Activated CD4-positive, alpha-beta T cell treated with anti-CD3 and anti-CD28 coated beads, Interleukin-2, amount 10 ng/mL, durations not matched to agents 7 days and 5 days (primary cell): ENCODE measurements around the gene FAHD1. TPM values are rescaled to one million over a fixed set of nuclear protein-coding genes. Genes with fewer than 3 reads are reported as not detected.

ENCODE experiments used
- CTCF ChIA-PET: fragments of 350-600 bp; sonication (Branson Sonifier 250); formaldehyde crosslinking; loops from one replicate; lab custom pipeline; 2021; ENCODE audit warnings: antibody characterized with exemption; lab: Charles Lee
- POLR2A ChIA-PET: fragments of 350-600 bp; sonication (Branson Sonifier 250); formaldehyde crosslinking; loops from one replicate; lab custom pipeline; 2021; ENCODE audit warnings: antibody characterized with exemption; lab: Charles Lee
- DNase-seq: peaks from one replicate; pipeline ENCODE4 v3.0.0-alpha.2; 2020
- H3K27ac Mint-ChIP-seq: one replicate; pipeline ENCODE4 v1.8.0; 2021; ENCODE audit warnings: mild to moderate bottlenecking, moderate library complexity, mixed read lengths
- H3K27me3 Mint-ChIP-seq: one replicate; pipeline ENCODE4 v1.8.0; 2021; ENCODE audit warnings: mixed read lengths
- H3K36me3 Mint-ChIP-seq: one replicate; pipeline ENCODE4 v1.8.0; 2021; ENCODE audit warnings: low read depth, mixed read lengths
- H3K4me1 Mint-ChIP-seq: one replicate; pipeline ENCODE4 v1.8.0; 2021; ENCODE audit warnings: mixed read lengths
- H3K4me3 Mint-ChIP-seq: one replicate; pipeline ENCODE4 v1.8.0; 2021; ENCODE audit warnings: mild to moderate bottlenecking, moderate library complexity, mixed read lengths
- H3K9me3 Mint-ChIP-seq: one replicate; pipeline ENCODE4 v1.8.0; 2021; ENCODE audit warnings: mixed read lengths
- total RNA-seq, 2 experiments: library from RNA; stranded (reverse); gene quantifications; one replicate each; pipeline ENCODE4 v1.2.3, GENCODE V29; 2021

FAHD1 gene
- total RNA-seq = 10 to 100 TPM; 11.3 to 12.9 TPM

DNA sequence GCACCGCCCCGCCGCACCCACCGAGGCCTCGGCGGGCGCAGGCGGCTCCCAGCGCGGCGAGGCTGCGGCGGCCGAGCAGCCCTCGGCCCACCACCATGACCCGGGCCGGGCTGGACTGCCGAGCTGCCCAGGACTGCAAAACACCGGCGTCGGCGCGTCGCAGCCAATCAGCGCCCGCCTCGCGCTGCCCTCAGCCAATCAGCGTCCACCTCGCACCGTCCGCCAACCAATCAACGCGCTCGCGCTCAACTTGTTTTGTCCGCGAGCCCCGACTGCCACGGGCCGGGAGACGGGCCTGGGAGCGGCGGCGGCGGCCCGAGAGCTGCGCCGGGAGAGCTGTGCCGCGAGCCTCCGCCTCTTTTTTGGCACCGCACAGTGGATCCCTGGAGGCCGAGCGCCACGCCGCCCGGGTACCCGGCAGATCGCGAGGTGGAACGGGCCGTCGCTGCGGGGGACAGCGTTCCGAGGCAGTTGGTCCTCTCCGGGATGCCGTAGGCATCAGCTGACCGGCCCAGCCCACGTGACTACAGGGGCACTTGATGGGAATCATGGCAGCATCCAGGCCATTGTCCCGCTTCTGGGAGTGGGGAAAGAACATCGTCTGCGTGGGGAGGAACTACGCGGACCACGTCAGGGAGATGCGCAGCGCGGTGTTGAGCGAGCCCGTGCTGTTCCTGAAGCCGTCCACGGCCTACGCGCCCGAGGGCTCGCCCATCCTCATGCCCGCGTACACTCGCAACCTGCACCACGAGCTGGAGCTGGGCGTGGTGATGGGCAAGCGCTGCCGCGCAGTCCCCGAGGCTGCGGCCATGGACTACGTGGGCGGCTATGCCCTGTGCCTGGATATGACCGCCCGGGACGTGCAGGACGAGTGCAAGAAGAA, at the start of gene FAHD1, which contains the start of gene HAGH:
TSS of gene FAHD1 (plus strand) at position 516 of the 883 bp plus-strand sequence. CDS start at position 549, 33 bp downstream.
TSS of gene HAGH (minus strand) at position 135 of the 883 bp plus-strand sequence. CDS start at position 97, 38 bp downstream.
- no peaks in the 10 kb centered on the region for H3K36me3 Mint-ChIP-seq
- peak; percentile 90 for DNase-seq
- peak within 1 kb of the TSS; percentile 93 for H3K27ac Mint-ChIP-seq
- H3K4me3 Mint-ChIP-seq = peak within 1 kb of the TSS; percentile 94
- peaks cover 37% of the 10 kb centered on the region for H3K4me1 Mint-ChIP-seq
- H3K9me3 Mint-ChIP-seq = no peaks in the 10 kb centered on the region
- POLR2A ChIA-PET = no interaction called here
- H3K27me3 Mint-ChIP-seq = no peaks in the 10 kb centered on the region
- CTCF ChIA-PET = interaction anchor here (0.6 to 1.6 kb wide), 6 partner anchors 11 to 1617 kb away, joined by 3 to 6 read pairs (median 4); partner anchors contain the start of genes NAA60, NDUFB10, NUBP2 and SPSB3

DNA sequence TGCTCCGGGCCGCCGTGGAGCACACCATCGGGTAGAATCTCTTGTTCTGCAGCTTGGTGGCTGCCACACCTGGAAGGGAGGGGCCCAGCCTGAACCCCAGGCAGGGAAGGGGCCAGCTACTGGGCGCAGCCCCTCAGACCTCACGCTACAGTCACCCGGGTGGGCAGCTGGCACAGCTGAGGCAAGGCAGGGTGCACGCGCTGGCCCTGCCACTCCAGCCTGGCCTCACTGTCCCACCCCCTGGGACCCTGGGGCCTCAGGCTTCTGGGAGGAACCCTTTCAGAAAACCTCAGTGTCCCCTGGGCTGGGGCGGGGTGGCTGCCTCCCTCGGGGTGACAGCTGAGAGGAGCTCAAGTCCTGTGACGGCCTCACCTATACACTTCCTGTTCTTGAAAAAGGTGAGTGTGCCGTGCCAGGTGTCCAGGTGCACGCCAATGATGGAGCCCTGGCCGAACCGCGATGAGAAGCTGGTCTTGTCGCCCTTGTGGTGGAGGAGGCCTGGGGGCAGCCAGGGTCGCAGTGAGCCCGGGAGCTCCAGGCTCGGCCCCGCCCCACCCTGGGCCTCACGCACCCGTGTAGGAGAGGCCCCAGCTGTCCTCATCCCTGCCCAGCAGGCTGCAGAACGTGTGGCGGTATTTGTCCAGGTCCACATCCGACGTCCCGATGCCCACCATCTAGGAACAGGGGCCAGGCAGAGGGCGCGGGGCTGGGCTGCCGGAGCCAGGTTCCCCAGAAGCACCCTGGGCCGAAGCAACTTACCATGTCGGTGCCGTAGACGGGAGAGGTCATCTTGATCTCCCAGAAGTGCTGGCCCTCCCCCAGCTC, 49.4 kb upstream of the FAHD1 start:
- ChIA-PET POLR2A (no interaction called here), CTCF (interaction anchor here (1.0 kb wide), 1 partner anchor 72 kb away, joined by 3 read pairs; the partner anchor contains the start of gene MAPK8IP3)
- Mint-ChIP-seq H3K9me3 (no peaks in the 10 kb centered on the region), H3K27ac (no peak overlapping the region), H3K4me1 (peaks cover 18% of the 10 kb centered on the region), H3K36me3 (peaks cover 4% of the 10 kb centered on the region), H3K4me3 (no peak overlapping the region), H3K27me3 (no peaks in the 10 kb centered on the region)
- DNase-seq = no peak

DNA sequence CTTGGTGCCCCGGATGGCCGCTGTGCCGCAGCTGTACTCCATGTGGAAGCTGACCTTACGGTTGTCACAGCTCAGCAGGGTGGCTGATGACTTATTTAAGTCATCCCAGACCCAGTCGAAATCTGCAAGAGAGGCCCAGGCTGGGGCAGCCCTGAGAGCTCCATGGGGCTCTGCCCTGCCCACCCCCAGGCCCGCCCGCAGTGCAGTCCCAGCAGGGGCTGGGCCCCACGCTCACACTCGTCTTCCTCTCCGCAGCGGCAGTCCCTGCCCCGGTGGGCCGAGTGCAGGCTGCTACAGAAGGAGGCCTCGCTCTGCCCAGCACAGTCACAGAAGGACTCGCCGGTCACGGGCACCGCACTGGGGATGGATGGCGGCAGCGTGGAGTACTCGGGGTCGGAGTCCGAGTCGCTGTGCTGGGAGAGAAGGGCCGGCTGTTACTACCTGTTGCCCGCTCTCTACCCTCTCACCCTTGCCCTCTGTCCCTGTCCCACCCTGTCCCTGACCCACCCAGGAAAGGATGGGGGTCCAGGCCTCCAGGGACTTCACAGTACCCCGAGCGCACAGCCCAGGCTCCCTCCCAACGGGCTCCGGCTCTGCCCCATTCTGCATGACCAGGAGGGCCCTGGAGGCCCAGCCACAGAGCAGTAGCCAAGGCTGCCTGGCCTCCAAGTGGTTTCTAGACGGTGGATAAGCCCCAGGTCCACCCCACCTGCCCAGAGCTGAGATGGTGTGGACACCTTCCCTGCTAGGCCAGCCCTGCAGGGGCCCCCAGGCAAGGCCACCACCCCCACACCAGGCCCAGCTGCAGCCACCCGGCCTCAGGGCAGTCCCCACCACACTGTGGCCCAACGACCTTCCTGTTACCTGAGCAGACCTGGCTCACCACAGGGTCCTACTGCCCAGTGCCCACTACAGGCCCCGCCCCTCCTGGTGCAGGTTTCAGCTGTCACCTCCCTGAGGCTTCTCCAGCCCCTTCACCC, 48.5 kb upstream of the FAHD1 start:
- Mint-ChIP-seq H3K27ac (no peak overlapping the region), H3K4me1 (peaks cover 22% of the 10 kb centered on the region), H3K9me3 (no peaks in the 10 kb centered on the region), H3K4me3 (no peak overlapping the region), H3K27me3 (no peaks in the 10 kb centered on the region), H3K36me3 (peaks cover 8% of the 10 kb centered on the region)
- DNase-seq = no peak
- POLR2A ChIA-PET = no interaction called here
- CTCF ChIA-PET = interaction anchor here (0.6 to 1.0 kb wide), 2 partner anchors 67 to 73 kb away, joined by 3 read pairs; partner anchors contain the start of gene MAPK8IP3

DNA sequence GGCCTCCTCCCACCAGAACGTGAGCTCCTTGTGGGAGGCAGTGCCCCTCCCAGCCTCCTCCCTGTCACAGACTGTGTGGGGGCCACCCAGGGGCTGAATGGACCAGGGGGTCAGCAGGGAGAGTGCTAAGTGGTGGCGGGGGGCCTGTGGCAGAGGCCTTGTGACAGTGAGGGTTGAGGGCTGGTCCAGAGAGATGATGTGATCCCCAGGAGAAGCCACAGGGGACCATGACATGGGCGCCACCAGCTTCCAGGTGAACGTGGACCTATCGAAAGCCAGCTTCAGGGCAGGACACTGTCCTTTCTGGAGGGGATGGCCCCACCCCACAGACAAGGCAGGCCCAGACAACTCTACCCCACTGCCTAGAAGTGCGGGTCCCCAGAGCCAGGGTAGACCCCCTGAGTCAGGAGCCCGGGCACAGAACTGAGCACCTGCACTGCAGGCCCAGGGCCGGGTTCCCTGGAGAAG, 47.7 kb upstream of the FAHD1 start:
- Mint-ChIP-seq H3K27me3 (no peaks in the 10 kb centered on the region), H3K4me3 (no peak overlapping the region), H3K36me3 (peaks cover 8% of the 10 kb centered on the region), H3K27ac (no peak overlapping the region), H3K9me3 (no peaks in the 10 kb centered on the region), H3K4me1 (peaks cover 25% of the 10 kb centered on the region)
- no peak for DNase-seq
- CTCF ChIA-PET = interaction anchor here (0.6 kb wide), 1 partner anchor 67 kb away, joined by 3 read pairs; no protein-coding TSS in a partner anchor
- POLR2A ChIA-PET = no interaction called here

DNA sequence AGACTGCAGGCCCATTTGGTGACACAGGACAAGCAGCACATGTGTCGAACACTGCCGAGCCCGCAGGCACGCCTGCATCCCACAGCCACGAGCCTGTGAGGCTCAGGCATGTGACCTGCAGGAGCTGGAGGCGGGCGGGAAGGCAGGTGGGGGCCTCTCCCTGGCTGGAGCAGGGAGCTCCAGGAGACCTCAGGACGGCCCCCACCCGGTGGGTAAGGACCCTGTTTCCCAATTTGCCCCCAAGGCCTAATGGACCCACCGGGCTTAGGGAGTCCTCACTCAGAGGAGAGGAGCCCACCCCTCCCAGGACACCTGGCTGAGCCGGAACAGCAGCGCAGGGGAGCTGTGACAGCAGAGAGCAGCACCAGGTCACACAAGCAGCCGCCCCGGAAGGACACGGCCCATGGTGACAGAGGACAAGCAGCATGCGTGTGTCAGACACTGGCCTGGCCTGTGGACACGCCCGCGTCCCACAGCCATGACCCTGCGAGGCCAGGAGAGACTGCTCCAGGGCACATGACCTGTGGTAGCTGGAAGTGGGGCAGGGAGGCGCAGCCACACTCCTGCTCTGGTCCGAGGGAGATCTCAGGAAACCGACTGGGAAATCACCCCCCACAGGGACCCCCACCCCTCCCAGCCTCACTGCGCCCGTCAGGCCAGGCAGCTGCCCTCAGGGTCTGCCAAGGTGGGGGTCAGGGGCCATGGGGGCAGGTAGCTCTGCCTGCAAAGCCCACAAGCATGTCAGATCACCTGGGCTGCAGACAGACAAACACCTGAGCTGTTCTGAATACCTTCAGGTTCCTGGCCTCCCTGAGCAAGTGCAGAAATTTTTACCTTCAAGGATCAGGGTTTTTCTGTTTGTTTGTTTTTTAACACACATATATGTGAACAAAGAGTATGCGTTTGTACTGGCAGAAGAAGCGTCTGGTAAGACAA, 47.0 kb upstream of the FAHD1 start:
- CTCF ChIA-PET = interaction anchor here (1.1 kb wide), 1 partner anchor 75 kb away, joined by 5 read pairs; the partner anchor contains the start of gene MAPK8IP3
- H3K27me3 Mint-ChIP-seq = no peaks in the 10 kb centered on the region
- peaks cover 8% of the 10 kb centered on the region for H3K36me3 Mint-ChIP-seq
- POLR2A ChIA-PET = no interaction called here
- no peak for DNase-seq
- H3K4me3 Mint-ChIP-seq = peak overlapping the region; percentile 51
- H3K9me3 Mint-ChIP-seq = no peaks in the 10 kb centered on the region
- no peak overlapping the region for H3K27ac Mint-ChIP-seq
- peaks cover 25% of the 10 kb centered on the region for H3K4me1 Mint-ChIP-seq

DNA sequence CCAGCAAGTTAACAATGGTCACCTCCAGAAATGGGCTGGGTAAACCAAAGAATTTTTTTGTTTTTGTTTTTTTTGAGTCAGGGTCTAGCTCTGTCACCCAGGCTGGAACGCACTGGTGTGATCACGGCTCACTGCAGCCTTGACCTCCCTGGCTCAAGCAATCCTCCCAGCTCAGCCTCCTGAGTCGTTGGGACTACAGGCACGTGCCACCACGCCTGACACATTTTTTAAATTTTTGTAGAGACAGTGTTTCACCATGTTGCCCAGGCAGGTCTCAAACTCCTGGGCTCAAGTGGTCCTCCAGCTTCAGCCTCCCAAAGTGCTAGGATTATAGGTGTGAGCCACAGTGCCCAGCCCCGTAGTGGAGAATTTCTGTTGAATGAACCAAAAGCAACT, 46.3 kb upstream of the FAHD1 start:
- peaks cover 8% of the 10 kb centered on the region for H3K36me3 Mint-ChIP-seq

DNA sequence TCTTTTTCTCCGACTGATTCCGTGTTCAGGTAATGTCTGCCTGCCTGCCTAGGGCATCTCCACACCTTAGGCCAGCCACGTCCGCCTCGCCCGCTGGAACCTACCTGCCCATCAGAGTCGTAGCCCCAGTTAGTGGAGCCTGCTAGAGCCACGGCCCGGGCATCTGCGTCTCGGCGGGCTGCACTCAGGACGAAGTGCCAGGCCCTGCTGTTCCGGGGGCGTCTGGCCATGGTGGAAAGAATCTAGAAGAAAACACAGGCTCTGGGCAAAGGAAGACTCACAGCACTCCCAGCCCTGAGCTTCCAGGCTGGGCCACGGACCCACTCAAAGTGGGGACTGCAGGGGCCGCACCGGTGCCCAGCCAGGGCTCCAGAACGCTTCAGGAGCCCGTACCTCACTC, 45.8 kb upstream of the FAHD1 start:
- H3K27ac Mint-ChIP-seq = peak overlapping the region; percentile 84
- no peaks in the 10 kb centered on the region for H3K27me3 Mint-ChIP-seq
- POLR2A ChIA-PET = no interaction called here
- peaks cover 8% of the 10 kb centered on the region for H3K36me3 Mint-ChIP-seq
- no peaks in the 10 kb centered on the region for H3K9me3 Mint-ChIP-seq
- peaks cover 25% of the 10 kb centered on the region for H3K4me1 Mint-ChIP-seq
- no peak for DNase-seq
- CTCF ChIA-PET = interaction anchor here (1.1 kb wide), 1 partner anchor 76 kb away, joined by 5 read pairs; the partner anchor contains the start of gene MAPK8IP3
- H3K4me3 Mint-ChIP-seq = peak overlapping the region; percentile 86

More for the DNA sequence above, 46.3 kb upstream of the FAHD1 start:
- ChIA-PET POLR2A (no interaction called here), CTCF (interaction anchor here (1.1 kb wide), 1 partner anchor 75 kb away, joined by 5 read pairs; the partner anchor contains the start of gene MAPK8IP3)
- Mint-ChIP-seq H3K27me3 (no peaks in the 10 kb centered on the region), H3K4me1 (peaks cover 25% of the 10 kb centered on the region), H3K4me3 (peak overlapping the region; percentile 86), H3K27ac (peak overlapping the region; percentile 60), H3K9me3 (no peaks in the 10 kb centered on the region)
- no peak for DNase-seq

DNA sequence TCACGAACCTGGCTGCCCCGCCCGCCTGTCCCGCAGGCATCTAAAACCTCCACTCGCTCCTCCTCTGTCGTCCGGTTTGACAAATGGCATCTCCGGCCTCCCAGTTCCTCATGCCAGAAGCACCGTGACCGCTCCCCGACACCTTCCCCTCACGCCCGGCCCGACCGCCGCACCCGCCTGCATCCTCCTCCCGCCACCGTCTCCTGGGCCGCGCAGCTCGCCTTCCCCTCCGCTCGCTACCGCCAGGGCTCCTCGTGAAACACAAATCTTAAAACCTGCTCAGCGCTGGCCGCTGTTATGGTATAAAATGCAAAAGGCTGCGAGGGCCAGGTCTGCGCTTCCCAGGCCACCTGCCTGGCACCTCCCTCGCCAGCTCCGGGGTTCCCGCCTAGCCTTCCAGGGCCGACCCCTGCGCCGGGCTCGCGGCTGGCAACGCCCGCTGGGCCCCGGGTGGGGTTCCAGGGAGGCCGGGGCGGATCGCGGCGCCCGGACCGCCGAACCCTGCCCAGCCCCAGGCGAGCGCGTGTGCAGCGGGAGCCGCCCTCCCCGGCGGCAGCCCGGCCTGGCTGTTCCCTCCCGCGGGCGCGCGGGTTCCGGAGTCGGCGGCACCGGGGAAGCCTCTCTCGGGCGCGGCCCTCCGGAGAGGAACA, 45.1 kb upstream of the FAHD1 start:
- H3K4me3 Mint-ChIP-seq = peak overlapping the region; percentile 89
- H3K27me3 Mint-ChIP-seq = no peaks in the 10 kb centered on the region
- DNase-seq = peak; percentile 47
- peaks cover 25% of the 10 kb centered on the region for H3K4me1 Mint-ChIP-seq
- no peaks in the 10 kb centered on the region for H3K9me3 Mint-ChIP-seq
- CTCF ChIA-PET = interaction anchor here (0.7 to 2.0 kb wide), 6 partner anchors 9 to 154 kb away, joined by 3 to 14 read pairs (median 6); partner anchors contain the start of genes EME2, FAHD1, HAGH and MAPK8IP3
- POLR2A ChIA-PET = interaction anchor here (0.8 to 1.4 kb wide), 4 partner anchors 8 to 183 kb away, joined by 3 to 8 read pairs (median 6); partner anchors contain the start of genes EME2, MAPK8IP3, MRPS34 and RPS2
- peak overlapping the region; percentile 84 for H3K27ac Mint-ChIP-seq
- H3K36me3 Mint-ChIP-seq = peaks cover 5% of the 10 kb centered on the region

DNA sequence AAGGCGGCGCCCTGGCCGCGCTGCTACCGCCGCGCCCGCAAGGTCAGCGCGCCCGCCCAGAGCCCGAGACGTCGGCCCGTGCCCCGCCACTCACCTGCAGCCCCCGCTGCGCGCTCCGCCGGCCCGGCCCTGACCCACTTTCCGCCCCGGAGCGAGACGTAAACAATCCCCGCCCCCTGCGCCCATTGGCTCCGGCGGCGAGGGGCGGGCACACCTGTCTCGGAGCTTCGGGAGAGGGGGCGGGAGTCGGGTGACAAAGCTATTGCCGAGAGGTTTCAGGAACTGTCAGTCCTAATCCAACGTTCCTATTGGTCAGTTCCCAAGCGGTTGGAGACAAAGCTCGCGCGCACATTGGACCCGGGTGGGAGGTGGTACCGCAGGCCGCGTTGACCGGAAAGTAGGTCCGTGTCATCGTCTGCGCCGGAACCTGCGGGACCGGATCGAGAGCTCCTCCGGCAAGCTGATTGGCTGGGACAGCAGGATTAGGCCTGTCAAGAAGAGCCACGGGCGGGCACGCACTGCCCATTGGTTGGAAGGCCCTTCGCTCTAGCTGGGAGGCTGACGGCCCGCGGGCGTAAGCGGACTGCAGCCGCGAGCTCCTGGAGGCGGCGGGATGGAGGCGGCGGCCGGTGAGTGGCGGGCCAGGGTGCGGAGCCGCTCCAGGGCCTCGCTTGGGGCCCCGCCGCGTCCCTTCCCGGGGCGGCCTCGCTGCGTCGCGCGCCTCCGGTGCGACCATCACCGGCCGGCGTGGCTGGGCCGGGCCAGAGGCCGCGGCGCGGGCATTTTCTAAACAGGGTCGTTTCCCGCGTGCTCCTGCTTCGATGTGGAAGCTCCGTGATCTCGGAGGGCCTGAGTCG, 44.4 kb upstream of the FAHD1 start, which contains the start of the genes NUBP2 and SPSB3:
TSS of gene NUBP2 (plus strand) at position 553 of the 857 bp plus-strand sequence. CDS start at position 614, 61 bp downstream.
TSS of gene SPSB3 (minus strand) at position 164 of the 857 bp plus-strand sequence. CDS start 1,088 bp downstream, outside the sequence.
- POLR2A ChIA-PET = interaction anchor here (0.8 to 1.4 kb wide), 4 partner anchors 8 to 182 kb away, joined by 3 to 8 read pairs (median 6); partner anchors contain the start of genes EME2, MAPK8IP3, MRPS34 and RPS2

More for the DNA sequence above, 44.4 kb upstream of the FAHD1 start, which contains the start of the genes NUBP2 and SPSB3:
- peak within 1 kb of the TSS; percentile 93 for H3K27ac Mint-ChIP-seq
- peak; percentile 100 for DNase-seq
- CTCF ChIA-PET = interaction anchor here (0.5 to 2.0 kb wide), 16 partner anchors 8 to 182 kb away, joined by 3 to 14 read pairs (median 3); partner anchors contain the start of genes EME2, FAHD1, HAGH and MAPK8IP3
- peaks cover 5% of the 10 kb centered on the region for H3K36me3 Mint-ChIP-seq
- H3K27me3 Mint-ChIP-seq = no peaks in the 10 kb centered on the region
- H3K4me1 Mint-ChIP-seq = peaks cover 25% of the 10 kb centered on the region
- H3K9me3 Mint-ChIP-seq = no peaks in the 10 kb centered on the region
- peak within 1 kb of the TSS; percentile 89 for H3K4me3 Mint-ChIP-seq
